H1 (cell line): ENCODE data around the gene MYBPH. TPM values are rescaled to one million over a fixed set of nuclear protein-coding genes. Genes with fewer than 3 reads are reported as not detected.

Experiments
- CTCF ChIA-PET: fragments of 300-600 bp; sonication (Branson Sonifier 250); formaldehyde crosslinking; loops from one replicate; lab custom pipeline; 2021; ENCODE audit not compliant: partially characterized antibody; lab: Charles Lee
- POLR2A ChIA-PET: fragments of 300-600 bp; sonication (Branson Sonifier 250); formaldehyde crosslinking; loops from one replicate; lab custom pipeline; 2021; ENCODE audit warnings: inconsistent platforms; ENCODE audit not compliant: partially characterized antibody; lab: Charles Lee
- DNase-seq, 2 experiments: peaks; one replicate each; pipeline versions ENCODE4 v3.0.0 to v3.0.0-alpha.2; 2010 to 2022; ENCODE audit warnings: low spot score in 2 of 2, low read depth in 1 of 2, mixed read lengths in 1 of 2
- FAIRE-seq: peaks from 2 replicates; lab custom pipeline; 2011; peaks lifted over from hg19 to GRCh38; lab: Jason Lieb, UNC
- H2AFZ ChIP-seq: 2 replicates; pipeline ENCODE4 v1.8.1; 2012; ENCODE audit warnings: low read length, inconsistent platforms
- H2AK5ac ChIP-seq: 2 replicates; pipeline ENCODE4 v1.6.1; 2013; ENCODE audit warnings: low read depth, low read length
- H2BK120ac ChIP-seq: replicated peaks from 2 replicates; pipeline ENCODE3; 2013; ENCODE audit warnings: low read depth, low read length, inconsistent platforms
- H2BK12ac ChIP-seq: 2 replicates; pipeline ENCODE4 v1.6.1; 2013; ENCODE audit warnings: low read depth, low read length
- H2BK15ac ChIP-seq: 2 replicates; pipeline ENCODE4 v1.6.1; 2013; ENCODE audit warnings: low read length
- H2BK20ac ChIP-seq: 2 replicates; pipeline ENCODE4 v1.6.1; 2013; ENCODE audit warnings: low read length
- H2BK5ac ChIP-seq: 2 replicates; pipeline ENCODE4 v1.6.1; 2013; ENCODE audit warnings: low read depth, low read length
- H3K14ac ChIP-seq: 2 replicates; pipeline ENCODE4 v1.6.1; 2013; ENCODE audit warnings: inconsistent platforms; ENCODE audit not compliant: insufficient read length
- H3K18ac ChIP-seq: 2 replicates; pipeline ENCODE4 v1.6.1; 2013; ENCODE audit warnings: low read length; ENCODE audit errors: extremely low read depth
- H3K23ac ChIP-seq: 2 replicates; pipeline ENCODE4 v1.6.1; 2013; ENCODE audit warnings: inconsistent platforms; ENCODE audit not compliant: insufficient read length
- H3K23me2 ChIP-seq: 2 replicates; pipeline ENCODE4 v1.6.1; 2013; ENCODE audit warnings: low read depth, low read length
- H3K27ac ChIP-seq: 2 replicates; pipeline ENCODE4 v1.6.1; 2011; ENCODE audit warnings: low read depth, low read length, inconsistent platforms
- H3K27me3 ChIP-seq, 4 experiments: replicated peaks in 1 of 4; 1 replicate in 1 of 4; 2 replicates in 3 of 4; pipeline versions ENCODE4 v1.6.1 to v1.8.1; 2011 to 2013; ENCODE audit warnings: low read length in 3 of 4, mild to moderate bottlenecking in 3 of 4, inconsistent platforms in 2 of 4, mixed read lengths in 2 of 4, moderate library complexity in 1 of 4; ENCODE audit not compliant: control insufficient read depth in 3 of 4, insufficient read depth in 3 of 4; ENCODE audit errors: extremely low read depth in 1 of 4
- H3K36me3 ChIP-seq, 4 experiments: 2 replicates each; pipeline versions ENCODE4 v1.6.1 to v1.8.1; 2011 to 2013; ENCODE audit warnings: mild to moderate bottlenecking in 4 of 4, low read length in 3 of 4, moderate library complexity in 2 of 4, control low read depth in 1 of 4, inconsistent platforms in 1 of 4; ENCODE audit not compliant: insufficient read depth in 4 of 4, control insufficient read depth in 2 of 4
- H3K4ac ChIP-seq: replicated peaks from 2 replicates; pipeline ENCODE3; 2013; ENCODE audit warnings: low read length, low read depth, mixed read lengths, inconsistent platforms; ENCODE audit not compliant: insufficient read length
- H3K4me1 ChIP-seq, 4 experiments: replicated peaks in 1 of 4; 1 replicate in 1 of 4; 2 replicates in 3 of 4; pipeline versions ENCODE4 v1.6.1 to v1.8.1; 2011 to 2013; ENCODE audit warnings: low read length in 3 of 4, inconsistent platforms in 2 of 4, mixed read lengths in 1 of 4; ENCODE audit not compliant: insufficient read depth in 4 of 4, control insufficient read depth in 3 of 4
- H3K4me2 ChIP-seq, 2 experiments: 2 replicates each; pipeline versions ENCODE4 v1.6.1 to v1.8.1; 2011 to 2013; ENCODE audit warnings: low read depth in 2 of 2, low read length in 2 of 2, control low read depth in 1 of 2, inconsistent platforms in 1 of 2, mild to moderate bottlenecking in 1 of 2; ENCODE audit not compliant: insufficient read depth in 1 of 2
- H3K4me3 ChIP-seq, 4 experiments: fragments of 200-600, 300-600 bp in 1 of 4; sonication (generic), shearing (Covaris generic), sonication (Bioruptor Twin) in 1 of 4; 2 replicates each; pipeline versions ENCODE4 v1.5.1 to v1.8.1; 2011 to 2016; ENCODE audit warnings: low read length in 4 of 4, low read depth in 3 of 4, control low read depth in 2 of 4, inconsistent platforms in 2 of 4, mild to moderate bottlenecking in 2 of 4, mixed read lengths in 1 of 4, moderate library complexity in 1 of 4; ENCODE audit not compliant: insufficient read depth in 2 of 4; ENCODE audit errors: extremely low read depth in 1 of 4
- H3K56ac ChIP-seq: replicated peaks from 2 replicates; pipeline ENCODE3; 2013; ENCODE audit warnings: low read depth, mild to moderate bottlenecking, mixed read lengths, low read length, inconsistent platforms; ENCODE audit not compliant: insufficient read length
- H3K79me1 ChIP-seq: 2 replicates; pipeline ENCODE4 v1.6.1; 2013; ENCODE audit warnings: low read depth, low read length, control low read depth
- H3K79me2 ChIP-seq, 2 experiments: 2 replicates each; pipeline versions ENCODE4 v1.6.1 to v1.8.1; 2012 to 2013; ENCODE audit warnings: low read length in 2 of 2, mild to moderate bottlenecking in 2 of 2, inconsistent platforms in 1 of 2; ENCODE audit not compliant: insufficient read depth in 2 of 2, control insufficient read depth in 1 of 2
- H3K9ac ChIP-seq, 4 experiments: replicated peaks in 1 of 4; 1 replicate in 1 of 4; 2 replicates in 3 of 4; pipeline versions ENCODE4 v1.6.1 to v1.8.1; 2011 to 2013; ENCODE audit warnings: low read depth in 3 of 4, low read length in 3 of 4, control low read depth in 2 of 4, mild to moderate bottlenecking in 2 of 4, moderate library complexity in 2 of 4, inconsistent platforms in 1 of 4; ENCODE audit errors: extremely low read depth in 1 of 4
- H3K9me3 ChIP-seq, 2 experiments: 2 replicates each; pipeline versions ENCODE4 v1.6.1 to v1.8.1; 2012 to 2013; ENCODE audit warnings: mild to moderate bottlenecking in 2 of 2, moderate library complexity in 2 of 2, control low read depth in 1 of 2, inconsistent platforms in 1 of 2, low read depth in 1 of 2, low read length in 1 of 2, mixed read lengths in 1 of 2; ENCODE audit not compliant: insufficient read depth in 2 of 2
- H4K20me1 ChIP-seq, 2 experiments: replicated peaks in 1 of 2; 2 replicates each; pipeline versions ENCODE3 to v1.8.1; 2011 to 2013; ENCODE audit warnings: inconsistent platforms in 2 of 2, low read length in 2 of 2, mild to moderate bottlenecking in 1 of 2; ENCODE audit not compliant: insufficient read depth in 2 of 2, control insufficient read depth in 1 of 2
- H4K5ac ChIP-seq: 2 replicates; pipeline ENCODE4 v1.6.1; 2013; ENCODE audit warnings: low read length, low read depth, mixed read lengths, inconsistent platforms; ENCODE audit not compliant: insufficient read length
- H4K8ac ChIP-seq: 2 replicates; pipeline ENCODE4 v1.8.0; 2013; ENCODE audit warnings: mild to moderate bottlenecking, moderate library complexity, low read length, inconsistent platforms; ENCODE audit not compliant: insufficient read depth; ENCODE audit errors: extremely low read depth
- H4K91ac ChIP-seq: replicated peaks from 2 replicates; pipeline ENCODE3; 2013; ENCODE audit warnings: low read length, mixed read lengths, inconsistent platforms; ENCODE audit not compliant: insufficient read length
- CHD1 ChIP-seq: IDR thresholded peaks from 2 replicates; pipeline ENCODE4 v1.6.1; 2012; ENCODE audit warnings: low read depth, low read length, improper control_type of control experiment
- CTCF ChIP-seq, 3 experiments: IDR thresholded peaks; 1 replicate in 2 of 3; 2 replicates in 1 of 3; pipeline versions ENCODE4 v1.5.1 to v1.6.1; 2011; ENCODE audit warnings: low read length in 3 of 3, mild to moderate bottlenecking in 3 of 3, inconsistent platforms in 2 of 3, low read depth in 1 of 3, moderate library complexity in 1 of 3; ENCODE audit not compliant: insufficient read depth in 1 of 3; ENCODE audit errors: control extremely low read depth in 1 of 3
- EP300 ChIP-seq, 2 experiments: IDR thresholded peaks; 1 replicate in 1 of 2; 2 replicates in 1 of 2; pipeline ENCODE4 v1.6.1; 2011 to 2012; ENCODE audit warnings: low read depth in 2 of 2, low read length in 2 of 2, mild to moderate bottlenecking in 2 of 2, borderline replicate concordance in 1 of 2, inconsistent platforms in 1 of 2, moderate library complexity in 1 of 2
- KDM5A ChIP-seq: fragments of 200-600 bp; IDR thresholded peaks from 2 replicates; pipeline ENCODE4 v1.7.1; 2012; ENCODE audit warnings: mild to moderate bottlenecking, low read length, inconsistent platforms, mixed read lengths
- POLR2AphosphoS5 ChIP-seq: IDR thresholded peaks from 2 replicates; pipeline ENCODE4 v1.6.1; 2011; ENCODE audit warnings: low read depth, low read length
- RFX5 ChIP-seq: IDR thresholded peaks from 2 replicates; pipeline ENCODE4 v1.6.1; 2011; ENCODE audit warnings: low read depth, low read length, improper control_type of control experiment, borderline replicate concordance
- SIRT6 ChIP-seq: IDR thresholded peaks from one replicate; pipeline ENCODE4 v1.7.1; 2012; ENCODE audit warnings: low read length, inconsistent platforms
- SIX5 ChIP-seq: IDR thresholded peaks from 2 replicates; pipeline ENCODE4 v1.6.1; 2011; ENCODE audit warnings: mild to moderate bottlenecking, low read depth, low read length
- SP2 ChIP-seq: IDR thresholded peaks from 2 replicates; pipeline ENCODE4 v1.6.1; 2012; ENCODE audit warnings: mild to moderate bottlenecking, low read length, inconsistent platforms
- SRF ChIP-seq: IDR thresholded peaks from 2 replicates; pipeline ENCODE4 v1.6.1; 2011; ENCODE audit warnings: mild to moderate bottlenecking, low read depth, low read length, moderate library complexity
- TBP ChIP-seq: IDR thresholded peaks from 2 replicates; pipeline ENCODE4 v1.6.1; 2011; ENCODE audit warnings: low read depth, low read length, improper control_type of control experiment
- TEAD4 ChIP-seq: IDR thresholded peaks from 2 replicates; pipeline ENCODE4 v1.6.1; 2012; ENCODE audit warnings: low read depth, low read length, inconsistent platforms, mixed read lengths
- WGBS, 2 experiments: shearing (Covaris generic) in 1 of 2; methylation state at CpG; one replicate each; pipeline versions ENCODE4 v1.1.6 to v1.1.7; 2013 to 2015; ENCODE audit warnings: low lambda C conversion rate in 2 of 2, mixed read lengths in 2 of 2, inconsistent platforms in 1 of 2, low coverage in 1 of 2, missing lambda C conversion rate in 1 of 2; ENCODE audit not compliant: insufficient replicate concordance in 2 of 2, insufficient coverage in 1 of 2, insufficient read length in 1 of 2; ENCODE audit errors: extremely low coverage in 1 of 2, missing lambda C conversion rate in 1 of 2; 5-methylcytosine and 5-hydroxymethylcytosine counted together
- polyA plus RNA-seq, 7 experiments: library from polyadenylated mRNA; depleted of rRNA in 3 of 7; stranded (reverse) in 5 of 7; unstranded in 2 of 7; fragments of >200 nt in 5 of 7; fragments of 200-250 nt in 2 of 7; gene quantifications; 1 replicate in 5 of 7; 2 replicates in 1 of 7; 4 replicates in 1 of 7; pipeline versions ENCODE4 v1.2.1 to v1.2.3, GENCODE V29; 2011 to 2013; ENCODE audit warnings: missing spikeins in 2 of 7, mixed read lengths in 2 of 7
- total RNA-seq: library from RNA; stranded (reverse); fragmentation: NEBNext Ultra II Directional; extraction: Animal tissue kit (Norgen Biotek cat#: 25700); gene quantifications from 2 replicates; pipeline ENCODE4 v1.2.1, GENCODE V29; 2021

The MYBPH gene
- total and polyA plus RNA-seq, 2 of the 8 experiments (the other 6 are each of a cell fraction or from before 2014, with no cell fraction given), result not detected

GRCh38 chr1:203147376-203147775 is 28.2 kb downstream of the MYBPH start:
- FAIRE-seq (no peak), DNase-seq (no peak)
- H3K4ac ChIP-seq, result no peak overlapping the region
- no peaks in the 10 kb centered on the region for H4K20me1 ChIP-seq
- no peak overlapping the region for H3K56ac ChIP-seq
- H3K23ac ChIP-seq, result no peak overlapping the region
- CTCF ChIA-PET, result interaction anchor here (0.6 to 49.1 kb wide), 24 partner anchors 15 to 649 kb away, joined by 3 to 1071 read pairs (median 6); partner anchors contain the start of genes ADORA1, MYBPH, MYOG and PPFIA4
- no peaks in the 10 kb centered on the region; the same call in 1 of the 2 replicates for H3K23me2 ChIP-seq
- no peak overlapping the region for H4K5ac ChIP-seq
- H3K4me2 ChIP-seq, result peak overlapping the region in 1 of 2 experiments; percentile 38; a peak in 2 of 4 replicates
- H3K14ac ChIP-seq, result no peak overlapping the region
- no peaks in the 10 kb centered on the region for H3K79me1 ChIP-seq
- H3K18ac ChIP-seq, result no peak overlapping the region
- 0 out of 2 replicates have a peak overlapping the region, but pooled peaks have one; percentile 98 for H2BK12ac ChIP-seq
- H3K27ac ChIP-seq, result no peak overlapping the region
- no peaks in the 10 kb centered on the region for H3K79me2 ChIP-seq
- H2BK15ac ChIP-seq, result no peak overlapping the region
- 42% methylated on average over 5 of the region's 5 CpGs; no CpG with 5 or more reads in 1 of the 2 experiments for WGBS, 2 experiments
- no peak overlapping the region for H3K4me3 ChIP-seq
- peaks cover 7 to 38% (median 15%) of the 10 kb centered on the region in 4 experiments for H3K4me1 ChIP-seq
- H3K9ac ChIP-seq, result no peak overlapping the region
- H2BK120ac ChIP-seq, result no peak overlapping the region
- no peak overlapping the region for H2AFZ ChIP-seq
- H4K8ac ChIP-seq, result no peak overlapping the region
- H3K36me3 ChIP-seq, result no peaks in the 10 kb centered on the region
- peaks cover 0 to 5% of the 10 kb centered on the region in 2 experiments; a peak in 1 of 4 replicates for H3K9me3 ChIP-seq
- H4K91ac ChIP-seq, result no peak overlapping the region
- peak overlapping the region; percentile 2; the same call in 1 of the 2 replicates for H2BK5ac ChIP-seq
- H2AK5ac ChIP-seq, result no peak overlapping the region
- POLR2A ChIA-PET, result interaction anchor here (0.9 to 2.4 kb wide), 3 partner anchors 19 to 59 kb away, joined by 3 to 8 read pairs (median 4); no protein-coding TSS in a partner anchor
- no peaks in the 10 kb centered on the region for H3K27me3 ChIP-seq
- H2BK20ac ChIP-seq, result peak overlapping the region; percentile 26; the same call in 1 of the 2 replicates
- TF ChIP-seq EP300 (IDR thresholded peaks at IDR 0.05; ENCODE audit: borderline replicate concordance in 1 of 2, low read depth in 2 of 2, low read length in 2 of 2) (no peak), SIX5 (no peak), CTCF (IDR thresholded peaks at IDR 0.05; ENCODE audit: control extremely low read depth in 1 of 3, insufficient read depth in 1 of 3, low read depth in 1 of 3, low read length in 3 of 3) (no peak), TEAD4 (no peak), KDM5A (no peak), SRF (no peak), CHD1 (no peak), SP2 (no peak), TBP (no peak), SIRT6 (no peak), POLR2AphosphoS5 (no peak), RFX5 (no peak)
